Keratinocyte (primary cell): ENCODE data around the gene BRINP3. TPM values are rescaled to one million over a fixed set of nuclear protein-coding genes. Genes with fewer than 3 reads are reported as not detected.

ENCODE experiments used
- DNase-seq: peaks from one replicate; pipeline ENCODE4 v3.0.0-alpha.2; 2011; ENCODE audit warnings: low read depth, missing footprints, low spot score
- FAIRE-seq: peaks from 2 replicates; lab custom pipeline; 2011; peaks lifted over from hg19 to GRCh38; lab: Jason Lieb, UNC
- H2AFZ ChIP-seq: 2 replicates; pipeline ENCODE4 v1.6.0; 2012; ENCODE audit warnings: low read length, control low read depth, inconsistent platforms; ENCODE audit not compliant: control insufficient read depth
- H3K27ac ChIP-seq: 2 replicates; pipeline ENCODE4 v1.5.1; 2011; ENCODE audit warnings: low read length; ENCODE audit not compliant: control insufficient read depth, insufficient read depth
- H3K27me3 ChIP-seq: 3 replicates; pipeline ENCODE4 v1.6.0; 2011; ENCODE audit warnings: low read length; ENCODE audit not compliant: control insufficient read depth, insufficient read depth; ENCODE audit errors: extremely low read depth
- H3K36me3 ChIP-seq, 2 experiments: 2 replicates in 1 of 2; 3 replicates in 1 of 2; pipeline ENCODE4 v1.5.1; 2011; ENCODE audit warnings: low read length in 2 of 2, mild to moderate bottlenecking in 1 of 2; ENCODE audit not compliant: control insufficient read depth in 2 of 2, insufficient read depth in 2 of 2; ENCODE audit errors: extremely low read depth in 1 of 2
- H3K4me1 ChIP-seq: 3 replicates; pipeline ENCODE4 v1.5.1; 2011; ENCODE audit warnings: low read length; ENCODE audit not compliant: control insufficient read depth, insufficient read depth; ENCODE audit errors: extremely low read depth
- H3K4me2 ChIP-seq: 3 replicates; pipeline ENCODE4 v1.6.0; 2011; ENCODE audit warnings: low read depth, low read length; ENCODE audit not compliant: control insufficient read depth, insufficient read depth; ENCODE audit errors: extremely low read depth
- H3K4me3 ChIP-seq, 3 experiments: fragments of 200-600 bp in 1 of 3; sonication (generic) in 1 of 3; 2 replicates in 2 of 3; 3 replicates in 1 of 3; pipeline ENCODE4 v1.5.1; 2011 to 2016; ENCODE audit warnings: low read length in 3 of 3, mild to moderate bottlenecking in 3 of 3, control low read depth in 2 of 3, inconsistent platforms in 1 of 3, low read depth in 1 of 3, mixed read lengths in 1 of 3, mixed run types in 1 of 3, moderate library complexity in 1 of 3; ENCODE audit not compliant: control insufficient read depth in 2 of 3, insufficient read depth in 2 of 3; ENCODE audit errors: extremely low read depth in 1 of 3
- H3K79me2 ChIP-seq: 2 replicates; pipeline ENCODE4 v1.6.0; 2012; ENCODE audit warnings: low read length; ENCODE audit not compliant: control insufficient read depth, insufficient read depth
- H3K9ac ChIP-seq: 3 replicates; pipeline ENCODE4 v1.6.0; 2011; ENCODE audit warnings: low read length; ENCODE audit not compliant: control insufficient read depth, insufficient read depth; ENCODE audit errors: extremely low read depth
- H3K9me1 ChIP-seq: 3 replicates; pipeline ENCODE4 v1.6.0; 2011; ENCODE audit warnings: low read length; ENCODE audit not compliant: control insufficient read depth, insufficient read depth; ENCODE audit errors: extremely low read depth
- H3K9me3 ChIP-seq: 2 replicates; pipeline ENCODE4 v1.5.1; 2012; ENCODE audit warnings: low read depth, low read length; ENCODE audit not compliant: control insufficient read depth
- H4K20me1 ChIP-seq: 3 replicates; pipeline ENCODE4 v1.6.0; 2011; ENCODE audit warnings: low read length; ENCODE audit not compliant: control insufficient read depth, insufficient read depth; ENCODE audit errors: extremely low read depth
- EZH2 ChIP-seq: IDR thresholded peaks from one replicate; pipeline ENCODE4 v1.6.1; 2012; ENCODE audit warnings: inconsistent platforms, mild to moderate bottlenecking, low read length, moderate library complexity
- dilution Hi-C: fragments of 300-500 bp; cut with MboI; formaldehyde crosslinking; loops from one replicate; pipeline ENCODE4 v1.7.0; 2020; ENCODE audit warnings: low sequenced_read_pairs; ENCODE audit not compliant: extremely low pct_ligation_motif_present
- polyA plus RNA-seq, 5 experiments: library from polyadenylated mRNA; depleted of rRNA in 3 of 5; stranded (reverse) in 3 of 5; stranded (forward) in 1 of 5; unstranded in 1 of 5; fragments of >200 nt; gene quantifications; 1 replicate in 1 of 5; 2 replicates in 3 of 5; 3 replicates in 1 of 5; pipeline versions ENCODE4 v1.2.1 to v1.2.3, GENCODE V29; 2011 to 2012; ENCODE audit warnings: missing spikeins in 2 of 5, low read depth in 1 of 5, low replicate concordance in 1 of 5
- TF ChIP-seq, protein P1 (sequence below), 3 experiments: IDR thresholded peaks in 1 of 3; conservative IDR thresholded peaks in 1 of 3; optimal IDR thresholded peaks in 1 of 3; 2 replicates in 2 of 3; 3 replicates in 1 of 3; pipeline versions ENCODE3 to v1.5.1; 2011; ENCODE audit warnings: low read length in 3 of 3, mild to moderate bottlenecking in 3 of 3, moderate library complexity in 2 of 3, control low read depth in 1 of 3, inconsistent platforms in 1 of 3; ENCODE audit not compliant: insufficient read depth in 2 of 3; ENCODE audit errors: extremely low read depth in 1 of 3

Gene BRINP3
- polyA plus RNA-seq, 1 donor (not counting 4 experiments of a cell fraction or from before 2014, with no cell fraction given) = not detected

- H3K9me1 ChIP-seq = no peaks in the 10 kb centered on the region
- no peaks in the 10 kb centered on the region for H3K79me2 ChIP-seq
- DNase-seq = no peak
- dilution Hi-C loops = no loop called here
- FAIRE-seq = no peak
- H3K27me3 ChIP-seq = no peaks in the 10 kb centered on the region
- H3K4me1 ChIP-seq = no peaks in the 10 kb centered on the region
- no peak overlapping the region for H3K27ac ChIP-seq
- TF ChIP-seq, protein P1, sequence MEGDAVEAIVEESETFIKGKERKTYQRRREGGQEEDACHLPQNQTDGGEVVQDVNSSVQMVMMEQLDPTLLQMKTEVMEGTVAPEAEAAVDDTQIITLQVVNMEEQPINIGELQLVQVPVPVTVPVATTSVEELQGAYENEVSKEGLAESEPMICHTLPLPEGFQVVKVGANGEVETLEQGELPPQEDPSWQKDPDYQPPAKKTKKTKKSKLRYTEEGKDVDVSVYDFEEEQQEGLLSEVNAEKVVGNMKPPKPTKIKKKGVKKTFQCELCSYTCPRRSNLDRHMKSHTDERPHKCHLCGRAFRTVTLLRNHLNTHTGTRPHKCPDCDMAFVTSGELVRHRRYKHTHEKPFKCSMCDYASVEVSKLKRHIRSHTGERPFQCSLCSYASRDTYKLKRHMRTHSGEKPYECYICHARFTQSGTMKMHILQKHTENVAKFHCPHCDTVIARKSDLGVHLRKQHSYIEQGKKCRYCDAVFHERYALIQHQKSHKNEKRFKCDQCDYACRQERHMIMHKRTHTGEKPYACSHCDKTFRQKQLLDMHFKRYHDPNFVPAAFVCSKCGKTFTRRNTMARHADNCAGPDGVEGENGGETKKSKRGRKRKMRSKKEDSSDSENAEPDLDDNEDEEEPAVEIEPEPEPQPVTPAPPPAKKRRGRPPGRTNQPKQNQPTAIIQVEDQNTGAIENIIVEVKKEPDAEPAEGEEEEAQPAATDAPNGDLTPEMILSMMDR (optimal IDR thresholded peaks at IDR 0.05 in 1 of 3, IDR thresholded peaks at IDR 0.05 in 1 of 3, conservative IDR thresholded peaks at IDR 0.05 in 1 of 3; ENCODE audit: extremely low read depth in 1 of 3, insufficient read depth in 2 of 3, low read length in 3 of 3) = no peak
- TF ChIP-seq EZH2 = no peak
- no peaks in the 10 kb centered on the region for H3K9me3 ChIP-seq
- H2AFZ ChIP-seq = no peak overlapping the region
- no peak overlapping the region for H3K4me2 ChIP-seq
- H3K36me3 ChIP-seq = no peaks in the 10 kb centered on the region
- no peak overlapping the region for H3K4me3 ChIP-seq
- no peak overlapping the region for H3K9ac ChIP-seq
- no peaks in the 10 kb centered on the region for H4K20me1 ChIP-seq
Measured at GRCh38 chr1:190365283-190365682, 112.4 kb downstream of the BRINP3 start.

GRCh38 chr1:190353538-190354101 lies 124.0 kb downstream of the BRINP3 start:
- FAIRE-seq (no peak), DNase-seq (no peak)
- no peak overlapping the region for H3K9ac ChIP-seq
- TF ChIP-seq EZH2 = no peak
- TF ChIP-seq, protein P1 (optimal IDR thresholded peaks at IDR 0.05 in 1 of 3, IDR thresholded peaks at IDR 0.05 in 1 of 3, conservative IDR thresholded peaks at IDR 0.05 in 1 of 3; ENCODE audit: extremely low read depth in 1 of 3, insufficient read depth in 2 of 3, low read length in 3 of 3) = no peak
- no peaks in the 10 kb centered on the region for H3K9me1 ChIP-seq
- no peaks in the 10 kb centered on the region for H3K27me3 ChIP-seq
- H3K4me1 ChIP-seq = no peaks in the 10 kb centered on the region
- H2AFZ ChIP-seq = no peak overlapping the region
- no peak overlapping the region for H3K4me3 ChIP-seq
- dilution Hi-C loops = no loop called here
- no peak overlapping the region for H3K4me2 ChIP-seq
- no peaks in the 10 kb centered on the region for H4K20me1 ChIP-seq
- H3K27ac ChIP-seq = no peak overlapping the region
- H3K9me3 ChIP-seq = no peaks in the 10 kb centered on the region
- no peaks in the 10 kb centered on the region for H3K79me2 ChIP-seq
- H3K36me3 ChIP-seq = no peaks in the 10 kb centered on the region
